Psoas muscle (tissue), 8 donors: ENCODE data around the gene MRRF. TPM values are rescaled to one million over a fixed set of nuclear protein-coding genes. Genes with fewer than 3 reads are reported as not detected.

ENCODE experiments used
- ATAC-seq, 4 donors: fragments of 200-7000 bp; cut with Tn5 transposase; one replicate each; pipeline ENCODE4 v1.9.1; 2020; ENCODE audit warnings: moderate library complexity in 3 of 4, mild to moderate bottlenecking in 2 of 4
- DNase-seq, 2 donors: peaks; one replicate each; pipeline ENCODE4 v3.0.0-alpha.2; 2020
- H3K27ac ChIP-seq: fragments of 200-600 bp; one replicate; pipeline ENCODE4 v1.8.0; 2022
- H3K27me3 ChIP-seq, 3 donors: fragments of 200-600 bp in 1 of 3; one replicate each; pipeline versions ENCODE4 v1.6.1 to v1.8.0; 2013 to 2022; ENCODE audit warnings: low read length in 2 of 3, mild to moderate bottlenecking in 2 of 3, moderate library complexity in 1 of 3; ENCODE audit not compliant: insufficient read depth in 3 of 3
- H3K36me3 ChIP-seq, 2 donors: fragments of 200-600 bp in 1 of 2; one replicate each; pipeline versions ENCODE4 v1.6.1 to v1.8.0; 2013 to 2022; ENCODE audit warnings: low read depth in 1 of 2, mild to moderate bottlenecking in 1 of 2, moderate library complexity in 1 of 2; ENCODE audit not compliant: insufficient read depth in 1 of 2
- H3K4me1 ChIP-seq: fragments of 200-600 bp; one replicate; pipeline ENCODE4 v1.8.0; 2022
- H3K4me3 ChIP-seq: fragments of 200-600 bp; one replicate; pipeline ENCODE4 v1.8.0; 2022; ENCODE audit warnings: mild to moderate bottlenecking
- H3K9me3 ChIP-seq: fragments of 200-600 bp; one replicate; pipeline ENCODE4 v1.8.0; 2022
- CTCF ChIP-seq: fragments of 200-600 bp; IDR thresholded peaks from one replicate; pipeline ENCODE4 v1.8.0; 2022; ENCODE audit warnings: antibody characterized with exemption
- WGBS, 3 donors: extraction: QIAGEN DNeasy Blood & Tissue Kit; methylation state at CpG; one replicate each; pipeline versions ENCODE4 v1.1.6 to v1.1.7; 2013; 5-methylcytosine and 5-hydroxymethylcytosine counted together
- intact Hi-C, 2 donors: fragments of 100-400 bp; cut with DNase I; formaldehyde crosslinking; loops; one replicate each; pipeline versions ENCODE4 v1.11.0 to v1.14.2; 2022
- polyA plus RNA-seq, 3 donors: library from polyadenylated mRNA; stranded (reverse); fragments of 200-250 nt; gene quantifications; one replicate each; pipeline ENCODE4 v1.2.3, GENCODE V29; 2013
- total RNA-seq, 4 donors: library from RNA; stranded (reverse); fragmentation: NEBNext Ultra II Directional in 2 of 4; extraction: Animal tissue kit (Norgen Biotek cat#: 25700) in 2 of 4; gene quantifications; one replicate each; pipeline versions ENCODE4 v1.2.1 to v1.2.4, GENCODE V29; 2021 to 2023
- donor health status: healthy with polysubstance abuse.
- donor health status: DM: no; HTN: no; CAD: no; lungs with moderate emphysema.
- donor health status: Bipolar disorder and iron deficiency.
- donor health status: healthy.
- donor health status: DM: yes; HTN: yes; CAD: no.
- donor health status: DM: no; HTN: no; CAD: no.
- donor health status: DM: no; HTN: no; CAD: no.
- donor health status: DM: yes; HTN: yes; CAD: no.

Gene MRRF
- total and polyA plus RNA-seq, 7 donors = 23.5 to 61.4 (median 42.8) TPM

- DNase-seq (no peak), ATAC-seq (no peak)
- Histone ChIP-seq H3K36me3 (peaks cover 0 to 15% of the 10 kb centered on the region in 2 donors), H3K4me1 (peaks cover 7% of the 10 kb centered on the region), H3K4me3 (no peak overlapping the region), H3K27ac (no peak overlapping the region), H3K9me3 (no peaks in the 10 kb centered on the region), H3K27me3 (no peaks in the 10 kb centered on the region)
- no peak for TF ChIP-seq CTCF
- intact Hi-C loops = no loop called here
- 68 to 79% (median 69%) methylated on average over 10 of the region's 10 CpGs for WGBS, 3 donors
These were observed 68.6 kb downstream of the MRRF start for GRCh38 chr9:122333169-122333808.

- intact Hi-C loops = no loop called here
- Histone ChIP-seq H3K4me1 (peaks cover 7% of the 10 kb centered on the region), H3K4me3 (no peak overlapping the region), H3K27me3 (no peaks in the 10 kb centered on the region), H3K27ac (no peak overlapping the region), H3K36me3 (no peaks in the 10 kb centered on the region), H3K9me3 (no peaks in the 10 kb centered on the region)
- no peak for DNase-seq
- no peak for ATAC-seq
- WGBS, 3 donors = 81 to 89% (median 87%) methylated on average over 4 of the region's 4 CpGs
- TF ChIP-seq CTCF = no peak
These were observed 70.2 kb downstream of the MRRF start for GRCh38 chr9:122334916-122335315.

GRCh38 chr9:122336189-122336588, 71.5 kb downstream of the MRRF start:
- TF ChIP-seq CTCF = no peak
- ATAC-seq (no peak), DNase-seq (no peak)
- 90 to 93% (median 91%) methylated on average over 5 of the region's 5 CpGs for WGBS, 3 donors
- Histone ChIP-seq H3K4me3 (no peak overlapping the region), H3K27me3 (no peaks in the 10 kb centered on the region), H3K9me3 (no peaks in the 10 kb centered on the region), H3K4me1 (peaks cover 7% of the 10 kb centered on the region), H3K36me3 (no peaks in the 10 kb centered on the region), H3K27ac (no peak overlapping the region)
- intact Hi-C loops = no loop called here

GRCh38 chr9:122336866-122337555, 72.3 kb downstream of the MRRF start:
- intact Hi-C loops = no loop called here
- H3K27me3 ChIP-seq = no peaks in the 10 kb centered on the region
- WGBS, 3 donors = 66 to 72% (median 69%) methylated on average over 26 of the region's 26 CpGs

More at GRCh38 chr9:122336866-122337555, 72.3 kb downstream of the MRRF start:
- Histone ChIP-seq H3K9me3 (no peaks in the 10 kb centered on the region), H3K4me1 (peaks cover 7% of the 10 kb centered on the region), H3K4me3 (no peak overlapping the region), H3K36me3 (no peaks in the 10 kb centered on the region), H3K27ac (no peak overlapping the region)
- DNase-seq = no peak
- no peak for ATAC-seq
- TF ChIP-seq CTCF = no peak
